ENCODE results near the gene NRXN3. TPM values are rescaled to one million over a fixed set of nuclear protein-coding genes. Genes with fewer than 3 reads are reported as not detected.

The NRXN3 gene
- polyA plus RNA-seq, 1 donor from 2014 or later = 110 TPM

GRCh38 chr14:79281244-79282152 lies 1111.3 kb downstream of the NRXN3 start:
- TF ChIP-seq CTCF (IDR thresholded peaks at IDR 0.05; ENCODE audit: poor library complexity, severe bottlenecking) (no peak), POLR2AphosphoS5 (IDR thresholded peaks at IDR 0.05) (no peak), EZH2 (IDR thresholded peaks at IDR 0.05; ENCODE audit: borderline replicate concordance, insufficient read depth, low read length, poor library complexity, severe bottlenecking) (no peak), SMC3 (conservative IDR thresholded peaks at IDR 0.05; ENCODE audit: poor library complexity) (no peak), EP300 (conservative IDR thresholded peaks at IDR 0.05; ENCODE audit: poor library complexity, severe bottlenecking) (no peak), TAF1 (IDR thresholded peaks at IDR 0.05; ENCODE audit: low read depth) (no peak), REST (IDR thresholded peaks at IDR 0.05; ENCODE audit: borderline replicate concordance) (no peak), RAD21 (conservative IDR thresholded peaks at IDR 0.05) (no peak), MXI1 (conservative IDR thresholded peaks at IDR 0.05; ENCODE audit: poor library complexity, severe bottlenecking) (no peak)
- no peaks in the 10 kb centered on the region for H3K36me3 ChIP-seq (ENCODE audit: insufficient read depth, low read length)
- H3F3A ChIP-seq (ENCODE audit: insufficient read depth, low read length, poor library complexity, severe bottlenecking) = no peaks in the 10 kb centered on the region
- no peaks in the 10 kb centered on the region for H3K9me3 ChIP-seq (ENCODE audit: low read length)
- H3K9me2 ChIP-seq (ENCODE audit: insufficient read depth, low read length) = no peaks in the 10 kb centered on the region
- H2AFZ ChIP-seq (ENCODE audit: low read depth, low read length) = no peak overlapping the region
- H4K20me1 ChIP-seq (ENCODE audit: insufficient read depth) = peaks cover 3% of the 10 kb centered on the region
- H3K9ac ChIP-seq (ENCODE audit: low read length) = peak overlapping the region; percentile 71
- peak overlapping the region; percentile 73 for H3K4me3 ChIP-seq (ENCODE audit: low read length)
- no peaks in the 10 kb centered on the region for H3K27me3 ChIP-seq (ENCODE audit: insufficient read depth, low read depth, low read length)
- H3K4me2 ChIP-seq (ENCODE audit: low read length) = peak overlapping the region; percentile 96
- peak overlapping the region; percentile 76 for H3K27ac ChIP-seq (ENCODE audit: low read length)
- H3K79me2 ChIP-seq (replicated peaks; ENCODE audit: insufficient read depth, low read length) = peaks cover 81% of the 10 kb centered on the region

GRCh38 chr14:79284621-79285020 lies 1114.4 kb downstream of the NRXN3 start:
- no peak overlapping the region for H3K27ac ChIP-seq (ENCODE audit: low read length)
- TF ChIP-seq EZH2 (IDR thresholded peaks at IDR 0.05; ENCODE audit: borderline replicate concordance, insufficient read depth, low read length, poor library complexity, severe bottlenecking) (no peak), CTCF (IDR thresholded peaks at IDR 0.05; ENCODE audit: poor library complexity, severe bottlenecking) (no peak), MXI1 (conservative IDR thresholded peaks at IDR 0.05; ENCODE audit: poor library complexity, severe bottlenecking) (no peak), EP300 (conservative IDR thresholded peaks at IDR 0.05; ENCODE audit: poor library complexity, severe bottlenecking) (no peak)
- peak overlapping the region; percentile 88 for H3K4me2 ChIP-seq (ENCODE audit: low read length)
- peaks cover 96% of the 10 kb centered on the region for H3K79me2 ChIP-seq (replicated peaks; ENCODE audit: insufficient read depth, low read length)
- H3K27me3 ChIP-seq (ENCODE audit: insufficient read depth, low read depth, low read length) = no peaks in the 10 kb centered on the region
- no peaks in the 10 kb centered on the region for H3K36me3 ChIP-seq (ENCODE audit: insufficient read depth, low read length)
- no peaks in the 10 kb centered on the region for H3K9me2 ChIP-seq (ENCODE audit: insufficient read depth, low read length)
- H3F3A ChIP-seq (ENCODE audit: insufficient read depth, low read length, poor library complexity, severe bottlenecking) = no peaks in the 10 kb centered on the region
- H2AFZ ChIP-seq (ENCODE audit: low read depth, low read length) = no peak overlapping the region
- H3K4me3 ChIP-seq (ENCODE audit: low read length) = peak overlapping the region; percentile 73
- peak overlapping the region; percentile 18 for H3K9ac ChIP-seq (ENCODE audit: low read length)
- no peaks in the 10 kb centered on the region for H3K9me3 ChIP-seq (ENCODE audit: low read length)
- peaks cover 3% of the 10 kb centered on the region for H4K20me1 ChIP-seq (ENCODE audit: insufficient read depth)
